Erythroblast (primary cell): ENCODE data around the gene UGT1A7.

ENCODE experiments used
- GATA1 ChIP-seq: IDR thresholded peaks from 2 replicates; pipeline ENCODE4 v1.6.1; 2011; ENCODE audit warnings: low read depth, mild to moderate bottlenecking, control low read depth, low read length, moderate library complexity
- POLR2A ChIP-seq: IDR thresholded peaks from 2 replicates; pipeline ENCODE4 v1.6.1; 2011; ENCODE audit warnings: mild to moderate bottlenecking, low read length

- TF ChIP-seq POLR2A, result no peak
- no peak for TF ChIP-seq GATA1
These were observed 10.0 kb downstream of the UGT1A7 start for GRCh38 chr2:233691443-233692433.
